HG03558 (cell line): Measurements from ENCODE around the gene C2CD5.
"Not testable (repeated sequence)": the region's sequence is repeated elsewhere in the genome, so short reads cannot be mapped to it uniquely, and the experiment has no call there.

Experiments
- ATAC-seq: cut with Tn5 transposase; IDR thresholded peaks from one replicate; pipeline ENCODE4 v1.9.1; 2021; ENCODE audit warnings: moderate number of reproducible peaks; ENCODE audit not compliant: unreplicated experiment; ENCODE audit errors: extremely low read depth

The C2CD5 gene

GRCh38 chr12:22536346-22536945 lies 7.9 kb downstream of the C2CD5 start:
- ATAC-seq: no peak

GRCh38 chr12:22535478-22535877 lies 8.9 kb downstream of the C2CD5 start:
- no peak for ATAC-seq

GRCh38 chr12:22535038-22535437 lies 9.3 kb downstream of the C2CD5 start:
- ATAC-seq: no peak

GRCh38 chr12:22533155-22533554 lies 11.2 kb downstream of the C2CD5 start:
- ATAC-seq: no peak

GRCh38 chr12:22532317-22532716 lies 12.0 kb downstream of the C2CD5 start:
- no peak for ATAC-seq

GRCh38 chr12:22531205-22531604 lies 13.1 kb downstream of the C2CD5 start:
- ATAC-seq: no peak

GRCh38 chr12:22529281-22530060 lies 14.9 kb downstream of the C2CD5 start:
- ATAC-seq: peak; percentile 66

- ATAC-seq: no peak
Measured at GRCh38 chr12:22527999-22528398, 16.3 kb downstream of the C2CD5 start.

GRCh38 chr12:22526836-22527235 lies 17.5 kb downstream of the C2CD5 start:
- ATAC-seq: no peak

GRCh38 chr12:22525426-22525825 lies 18.9 kb downstream of the C2CD5 start:
- no peak for ATAC-seq

- ATAC-seq: no peak
Measured at GRCh38 chr12:22518998-22519397, 25.3 kb downstream of the C2CD5 start.

- ATAC-seq: no peak
Measured at GRCh38 chr12:22518060-22518719, 26.2 kb downstream of the C2CD5 start.

- ATAC-seq: no peak
Measured at GRCh38 chr12:22514875-22515274, 29.5 kb downstream of the C2CD5 start.

- ATAC-seq: no peak
Measured at GRCh38 chr12:22505826-22506225, 38.5 kb downstream of the C2CD5 start.

- no peak for ATAC-seq
Measured at GRCh38 chr12:22500100-22500499, 44.2 kb downstream of the C2CD5 start.

GRCh38 chr12:22499445-22499844 lies 44.9 kb downstream of the C2CD5 start:
- no peak for ATAC-seq

GRCh38 chr12:22494319-22494718 lies 50.0 kb downstream of the C2CD5 start:
- no peak for ATAC-seq

GRCh38 chr12:22491034-22491433 lies 53.3 kb downstream of the C2CD5 start:
- ATAC-seq: no peak

- ATAC-seq: no peak
Measured at GRCh38 chr12:22488478-22488877, 55.9 kb downstream of the C2CD5 start.

GRCh38 chr12:22487683-22488082 lies 56.7 kb downstream of the C2CD5 start:
- ATAC-seq: not testable (repeated sequence)

GRCh38 chr12:22481547-22482104 lies 62.7 kb downstream of the C2CD5 start:
- ATAC-seq: no peak
